ENCODE results near the gene TBL1Y.

- TF ChIP-seq POLR2A (IDR thresholded peaks at IDR 0.05): no peak
- TF ChIP-seq CTCF (IDR thresholded peaks at IDR 0.05): no peak
These were observed 25.0 kb downstream of the TBL1Y start for GRCh38 chrY:6935497-6935896.
